ENCODE results near the gene CERS6.

GRCh38 chr2:168587307-168587706 is 131.2 kb downstream of the CERS6 start:
- no peak for TF ChIP-seq CTCF (IDR thresholded peaks at IDR 0.05)
- no peak for TF ChIP-seq POLR2AphosphoS5 (IDR thresholded peaks at IDR 0.05; ENCODE audit: low read depth, low read length)
- TF ChIP-seq TCF7L2 (IDR thresholded peaks at IDR 0.05; ENCODE audit: low read depth, low read length), result no peak
